SK-N-SH (cell line): Measurements from ENCODE around the gene LCOR. TPM values are rescaled to one million over a fixed set of nuclear protein-coding genes. Genes with fewer than 3 reads are reported as not detected.

Experiments used
- CTCF ChIA-PET: fragments of 300-600, 350-600 bp; formaldehyde crosslinking; extraction: SDS; loops from one replicate; lab custom pipeline; 2021; lab: Yijun Ruan, JAX
- POLR2A ChIA-PET: fragments of 350-600 bp; sonication (Branson Sonifier 250); formaldehyde crosslinking; extraction: SDS; loops from one replicate; lab custom pipeline; 2020; ENCODE audit warnings: antibody characterized with exemption, inconsistent platforms; lab: Yijun Ruan, JAX
- DNase-seq: peaks from one replicate; pipeline ENCODE4 v3.0.0; 2012
- H2AFZ ChIP-seq: fragments of 200-600 bp; sonication (generic); 2 replicates; pipeline ENCODE4 v1.8.1; 2016; ENCODE audit warnings: antibody characterized with exemption, mild to moderate bottlenecking, low read depth
- H3F3A ChIP-seq: fragments of 200-600 bp; sonication (generic); replicated peaks from 2 replicates; pipeline ENCODE3; 2016; ENCODE audit warnings: antibody characterized with exemption, mild to moderate bottlenecking; ENCODE audit not compliant: insufficient read depth
- H3K27ac ChIP-seq, 2 experiments: fragments of 200-500 bp in 1 of 2; fragments of 200-600 bp in 1 of 2; sonication (Bioruptor generic) in 1 of 2; sonication (generic), shearing (Covaris generic) in 1 of 2; 2 replicates each; pipeline versions ENCODE4 v1.5.1 to v1.6.1; 2014 to 2016; ENCODE audit warnings: low read depth in 2 of 2, inconsistent platforms in 1 of 2, low read length in 1 of 2, mild to moderate bottlenecking in 1 of 2, mixed read lengths in 1 of 2
- H3K27me3 ChIP-seq: fragments of 200-600 bp; sonication (generic), shearing (Covaris generic); 2 replicates; pipeline ENCODE4 v1.6.1; 2016; ENCODE audit warnings: mixed run types; ENCODE audit not compliant: insufficient read depth
- H3K36me3 ChIP-seq, 2 experiments: fragments of 200-500 bp in 1 of 2; fragments of 200-600 bp in 1 of 2; sonication (Bioruptor generic) in 1 of 2; sonication (generic) in 1 of 2; replicated peaks in 1 of 2; 2 replicates each; pipeline versions ENCODE3 to v1.5.1; 2014 to 2016; ENCODE audit warnings: low read length in 1 of 2, mild to moderate bottlenecking in 1 of 2; ENCODE audit not compliant: insufficient read depth in 2 of 2, control insufficient read depth in 1 of 2
- H3K4me1 ChIP-seq, 2 experiments: fragments of 200-500 bp in 1 of 2; fragments of 200-600 bp in 1 of 2; sonication (Bioruptor generic) in 1 of 2; sonication (generic), shearing (Covaris generic) in 1 of 2; 2 replicates each; pipeline versions ENCODE4 v1.5.1 to v1.6.1; 2014 to 2016; ENCODE audit warnings: low read depth in 1 of 2, low read length in 1 of 2, mixed run types in 1 of 2; ENCODE audit not compliant: insufficient read depth in 2 of 2, control insufficient read depth in 1 of 2
- H3K4me2 ChIP-seq: fragments of 200-600 bp; sonication (generic), shearing (Covaris generic); 2 replicates; pipeline ENCODE4 v1.6.1; 2017; ENCODE audit warnings: mixed run types
- H3K4me3 ChIP-seq, 2 experiments: fragments of 200-500 bp in 1 of 2; fragments of 200-600 bp in 1 of 2; sonication (Bioruptor generic) in 1 of 2; sonication (generic), shearing (Covaris generic) in 1 of 2; 2 replicates each; pipeline versions ENCODE4 v1.5.1 to v1.8.1; 2014 to 2016; ENCODE audit warnings: low read depth in 2 of 2, inconsistent platforms in 1 of 2, low read length in 1 of 2, mild to moderate bottlenecking in 1 of 2, mixed read lengths in 1 of 2, moderate library complexity in 1 of 2
- H3K79me2 ChIP-seq: fragments of 200-600 bp; sonication (generic); 2 replicates; pipeline ENCODE4 v1.8.1; 2017; ENCODE audit warnings: mild to moderate bottlenecking; ENCODE audit not compliant: insufficient read depth
- H3K9ac ChIP-seq: fragments of 200-600 bp; sonication (generic); 2 replicates; pipeline ENCODE4 v1.6.1; 2017; ENCODE audit warnings: mixed run types
- H3K9me2 ChIP-seq: fragments of 200-600 bp; sonication (generic); 2 replicates; pipeline ENCODE4 v1.6.1; 2017; ENCODE audit warnings: mixed run types
- H3K9me3 ChIP-seq: fragments of 200-600 bp; sonication (generic); 2 replicates; pipeline ENCODE4 v1.6.1; 2017; ENCODE audit warnings: mixed run types, mild to moderate bottlenecking, moderate library complexity
- H4K20me1 ChIP-seq: fragments of 200-600 bp; sonication (generic); 2 replicates; pipeline ENCODE4 v1.6.1; 2017; ENCODE audit warnings: mild to moderate bottlenecking, mixed run types; ENCODE audit not compliant: insufficient read depth
- FOSL2 ChIP-seq: IDR thresholded peaks from 2 replicates; pipeline ENCODE4 v1.4.0; 2012; ENCODE audit warnings: low read depth, mild to moderate bottlenecking, moderate library complexity, borderline replicate concordance
- FOXJ3 ChIP-seq: sonication (generic); formaldehyde crosslinking; IDR thresholded peaks from 2 replicates; pipeline ENCODE4 v1.5.1; 2020; ENCODE audit warnings: mild to moderate bottlenecking, missing genetic modification reagents
- GABPA ChIP-seq: IDR thresholded peaks from 2 replicates; pipeline ENCODE4 v1.4.0; 2012; ENCODE audit warnings: low read depth, mild to moderate bottlenecking
- MXI1 ChIP-seq: IDR thresholded peaks from 2 replicates; pipeline ENCODE4 v1.6.1; 2012; ENCODE audit warnings: mild to moderate bottlenecking, low read depth, low read length, improper control_type of control experiment
- RFX5 ChIP-seq: IDR thresholded peaks from 2 replicates; pipeline ENCODE4 v1.6.1; 2012; ENCODE audit warnings: mild to moderate bottlenecking, improper control_type of control experiment, low read length
- WGBS: methylation state at CpG from one replicate; pipeline ENCODE4 v1.1.6; 2017; ENCODE audit warnings: low lambda C conversion rate; 5-methylcytosine and 5-hydroxymethylcytosine counted together
- polyA plus RNA-seq, 3 experiments: library from polyadenylated mRNA; depleted of rRNA; stranded (reverse); fragments of >200 nt; gene quantifications; 2 replicates each; pipeline ENCODE4 v1.2.3, GENCODE V29; 2012
- TF ChIP-seq, protein P1 (sequence below): IDR thresholded peaks from 2 replicates; pipeline ENCODE4 v1.4.0; 2012; ENCODE audit warnings: low read depth
- TF ChIP-seq, protein P2 (sequence below): fragments of 200-600 bp; sonication (generic); IDR thresholded peaks from 2 replicates; pipeline ENCODE4 v1.6.1; 2017; ENCODE audit warnings: antibody characterized with exemption, mild to moderate bottlenecking, moderate library complexity

Gene LCOR
- polyA plus RNA-seq, 1 of the 3 experiments (the other 2 are of a cell fraction): 1.9 TPM

DNA sequence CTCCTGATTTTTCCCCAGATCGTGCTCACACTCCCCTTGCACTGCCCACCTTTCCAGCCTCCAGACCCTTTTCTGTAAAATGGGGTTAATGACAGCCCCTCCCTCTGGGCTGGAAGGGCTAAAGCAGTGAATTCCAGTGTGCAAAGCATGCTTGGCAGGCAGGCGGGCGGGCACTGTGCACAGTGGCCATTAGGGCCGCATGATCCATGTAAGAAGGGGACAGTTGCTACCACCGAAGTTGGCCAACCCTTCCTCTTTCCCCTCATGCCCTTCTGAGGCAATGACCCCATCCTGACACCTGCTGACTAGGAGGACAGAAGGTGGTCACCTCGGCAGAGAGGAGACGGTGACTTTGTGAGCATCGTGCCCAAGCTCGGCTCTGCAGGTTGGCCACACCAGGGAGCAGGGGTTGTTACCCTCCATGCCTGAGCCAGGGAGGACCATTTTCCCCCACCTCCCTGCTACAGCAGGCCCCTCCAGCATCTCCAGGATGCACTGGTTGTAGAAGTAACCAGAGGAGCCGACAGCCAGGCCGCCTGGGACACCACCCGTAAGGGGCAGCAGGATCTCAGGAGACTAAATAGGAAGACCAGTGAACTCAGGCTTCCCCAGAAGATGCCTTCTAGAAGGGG is 187.2 kb downstream of the LCOR start:
- no peaks in the 10 kb centered on the region; the same call in 1 of the 2 replicates for H4K20me1 ChIP-seq
- H3K27ac ChIP-seq: no peak overlapping the region
- H3K4me3 ChIP-seq: no peak overlapping the region
- no peaks in the 10 kb centered on the region for H3K79me2 ChIP-seq
- no peak overlapping the region for H3K4me2 ChIP-seq
- H3K27me3 ChIP-seq: no peaks in the 10 kb centered on the region
- H3F3A ChIP-seq: peaks cover 13% of the 10 kb centered on the region
- H3K9me3 ChIP-seq: no peaks in the 10 kb centered on the region
- WGBS: 70% methylated on average over 8 of the region's 12 CpGs
- DNase-seq: no peak
- H3K4me1 ChIP-seq: peaks cover 0 to 9% of the 10 kb centered on the region in 2 experiments; a peak in 1 of 4 replicates
- TF ChIP-seq MXI1: no peak
- TF ChIP-seq, protein P1, sequence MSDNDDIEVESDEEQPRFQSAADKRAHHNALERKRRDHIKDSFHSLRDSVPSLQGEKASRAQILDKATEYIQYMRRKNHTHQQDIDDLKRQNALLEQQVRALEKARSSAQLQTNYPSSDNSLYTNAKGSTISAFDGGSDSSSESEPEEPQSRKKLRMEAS: no peak
- TF ChIP-seq FOXJ3 (CRISPR knock-in tag): no peak
- TF ChIP-seq, protein P2, sequence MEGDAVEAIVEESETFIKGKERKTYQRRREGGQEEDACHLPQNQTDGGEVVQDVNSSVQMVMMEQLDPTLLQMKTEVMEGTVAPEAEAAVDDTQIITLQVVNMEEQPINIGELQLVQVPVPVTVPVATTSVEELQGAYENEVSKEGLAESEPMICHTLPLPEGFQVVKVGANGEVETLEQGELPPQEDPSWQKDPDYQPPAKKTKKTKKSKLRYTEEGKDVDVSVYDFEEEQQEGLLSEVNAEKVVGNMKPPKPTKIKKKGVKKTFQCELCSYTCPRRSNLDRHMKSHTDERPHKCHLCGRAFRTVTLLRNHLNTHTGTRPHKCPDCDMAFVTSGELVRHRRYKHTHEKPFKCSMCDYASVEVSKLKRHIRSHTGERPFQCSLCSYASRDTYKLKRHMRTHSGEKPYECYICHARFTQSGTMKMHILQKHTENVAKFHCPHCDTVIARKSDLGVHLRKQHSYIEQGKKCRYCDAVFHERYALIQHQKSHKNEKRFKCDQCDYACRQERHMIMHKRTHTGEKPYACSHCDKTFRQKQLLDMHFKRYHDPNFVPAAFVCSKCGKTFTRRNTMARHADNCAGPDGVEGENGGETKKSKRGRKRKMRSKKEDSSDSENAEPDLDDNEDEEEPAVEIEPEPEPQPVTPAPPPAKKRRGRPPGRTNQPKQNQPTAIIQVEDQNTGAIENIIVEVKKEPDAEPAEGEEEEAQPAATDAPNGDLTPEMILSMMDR: no peak
- TF ChIP-seq RFX5: no peak
- no peak for TF ChIP-seq GABPA
- H3K36me3 ChIP-seq: no peaks in the 10 kb centered on the region
- H2AFZ ChIP-seq: no peak overlapping the region
- no peaks in the 10 kb centered on the region for H3K9me2 ChIP-seq
- POLR2A ChIA-PET: no interaction called here
- CTCF ChIA-PET: interaction anchor here (1.3 to 3.1 kb wide), 2 partner anchors 18 to 191 kb away, joined by 4 to 16 read pairs; no protein-coding TSS in a partner anchor
- H3K9ac ChIP-seq: no peak overlapping the region

DNA sequence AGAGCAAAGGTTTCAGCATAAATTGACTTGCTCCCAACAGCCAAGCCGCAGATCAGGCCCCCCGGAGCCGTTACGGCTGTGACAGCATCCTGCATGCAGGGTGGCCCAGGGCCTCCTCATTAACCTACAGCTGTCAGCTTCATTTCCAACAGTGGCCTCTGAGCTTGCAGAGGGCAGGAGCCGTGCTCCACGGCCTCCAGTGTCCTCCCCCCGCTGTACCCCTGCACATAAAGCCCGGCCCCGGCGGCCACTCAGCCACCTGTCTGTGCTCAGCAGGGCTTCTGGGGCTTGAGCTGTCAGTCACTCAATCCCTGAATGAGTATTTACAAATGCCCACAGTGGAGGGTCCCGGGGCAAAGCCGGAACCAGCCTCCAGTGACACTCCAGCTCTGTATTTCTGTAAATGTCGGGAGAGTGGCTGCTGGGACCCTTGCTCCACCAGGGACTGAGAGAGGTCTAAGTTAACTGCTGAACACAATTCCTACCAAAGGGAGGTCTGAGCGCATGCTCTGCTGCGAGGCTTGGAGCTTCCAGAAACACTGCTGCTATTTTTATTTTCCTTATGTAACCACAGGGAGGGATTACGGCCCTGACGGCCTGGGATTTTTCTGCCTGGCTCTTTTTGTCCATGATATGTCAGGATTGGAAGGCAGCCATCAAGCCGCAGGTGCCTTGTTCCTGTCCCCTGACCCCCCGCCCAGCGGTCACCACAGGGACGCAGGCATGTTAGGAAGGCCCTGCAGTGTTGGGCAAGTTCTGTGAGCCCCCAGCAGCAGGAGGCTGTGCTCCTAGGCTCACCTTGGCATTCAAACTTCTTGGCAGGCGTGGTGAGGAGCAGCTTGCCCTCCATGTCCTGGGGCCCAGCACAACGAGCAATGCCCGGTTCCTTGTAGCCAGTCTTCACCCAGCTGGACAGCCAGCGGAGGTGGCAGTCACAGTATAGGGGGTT is 188.6 kb downstream of the LCOR start:
- 87% methylated on average over 14 of the region's 25 CpGs for WGBS
- H3K9ac ChIP-seq: no peak overlapping the region
- no peak overlapping the region for H3K27ac ChIP-seq
- CTCF ChIA-PET: interaction anchor here (0.8 to 3.1 kb wide), 7 partner anchors 11 to 380 kb away, joined by 3 to 16 read pairs (median 4); no protein-coding TSS in a partner anchor
- H3K4me1 ChIP-seq: peaks cover 0 to 16% of the 10 kb centered on the region in 2 experiments; a peak in 1 of 4 replicates
- POLR2A ChIA-PET: no interaction called here
- no peaks in the 10 kb centered on the region for H3K27me3 ChIP-seq
- no peak for DNase-seq
- H3K36me3 ChIP-seq: no peaks in the 10 kb centered on the region
- H3K4me3 ChIP-seq: no peak overlapping the region
- H3K79me2 ChIP-seq: no peaks in the 10 kb centered on the region
- peaks cover 25% of the 10 kb centered on the region for H3F3A ChIP-seq
- no peak overlapping the region for H3K4me2 ChIP-seq
- TF ChIP-seq FOSL2: no peak
- H4K20me1 ChIP-seq: no peaks in the 10 kb centered on the region; the same call in 1 of the 2 replicates
- H3K9me2 ChIP-seq: no peaks in the 10 kb centered on the region
- H2AFZ ChIP-seq: no peak overlapping the region
- no peaks in the 10 kb centered on the region for H3K9me3 ChIP-seq
